ENCODE data around the gene PPP2R3B.

DNA sequence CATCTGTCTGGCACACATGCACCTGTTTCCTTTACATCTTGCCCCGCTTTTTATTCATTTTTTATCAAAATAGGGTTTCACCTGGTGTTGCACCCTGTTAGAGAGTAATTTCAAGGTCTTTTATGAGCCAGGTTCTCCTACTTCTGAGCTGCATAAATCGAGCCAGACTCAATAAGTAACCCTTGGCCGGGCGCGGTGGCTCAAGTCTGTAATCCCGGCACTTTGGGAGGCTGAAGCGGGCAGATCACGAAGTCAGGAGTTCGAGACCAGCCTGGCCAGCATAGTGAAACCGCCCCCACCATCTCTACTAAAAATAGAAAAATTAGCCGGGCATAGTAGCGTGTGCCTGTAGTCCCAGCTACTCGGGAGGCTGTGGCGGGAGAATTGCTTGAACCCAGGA, 1.0 kb upstream of the PPP2R3B start:
- TF ChIP-seq, protein P1, sequence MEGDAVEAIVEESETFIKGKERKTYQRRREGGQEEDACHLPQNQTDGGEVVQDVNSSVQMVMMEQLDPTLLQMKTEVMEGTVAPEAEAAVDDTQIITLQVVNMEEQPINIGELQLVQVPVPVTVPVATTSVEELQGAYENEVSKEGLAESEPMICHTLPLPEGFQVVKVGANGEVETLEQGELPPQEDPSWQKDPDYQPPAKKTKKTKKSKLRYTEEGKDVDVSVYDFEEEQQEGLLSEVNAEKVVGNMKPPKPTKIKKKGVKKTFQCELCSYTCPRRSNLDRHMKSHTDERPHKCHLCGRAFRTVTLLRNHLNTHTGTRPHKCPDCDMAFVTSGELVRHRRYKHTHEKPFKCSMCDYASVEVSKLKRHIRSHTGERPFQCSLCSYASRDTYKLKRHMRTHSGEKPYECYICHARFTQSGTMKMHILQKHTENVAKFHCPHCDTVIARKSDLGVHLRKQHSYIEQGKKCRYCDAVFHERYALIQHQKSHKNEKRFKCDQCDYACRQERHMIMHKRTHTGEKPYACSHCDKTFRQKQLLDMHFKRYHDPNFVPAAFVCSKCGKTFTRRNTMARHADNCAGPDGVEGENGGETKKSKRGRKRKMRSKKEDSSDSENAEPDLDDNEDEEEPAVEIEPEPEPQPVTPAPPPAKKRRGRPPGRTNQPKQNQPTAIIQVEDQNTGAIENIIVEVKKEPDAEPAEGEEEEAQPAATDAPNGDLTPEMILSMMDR (IDR thresholded peaks at IDR 0.05; ENCODE audit: insufficient read depth, low read length): no peak
- TF ChIP-seq GABPA (IDR thresholded peaks at IDR 0.05; ENCODE audit: low read depth) (no peak), SPI1 (IDR thresholded peaks at IDR 0.05; ENCODE audit: borderline replicate concordance, low read depth) (no peak), POLR2AphosphoS5 (IDR thresholded peaks at IDR 0.05; ENCODE audit: low read depth) (no peak)
- TF ChIP-seq, protein P2, sequence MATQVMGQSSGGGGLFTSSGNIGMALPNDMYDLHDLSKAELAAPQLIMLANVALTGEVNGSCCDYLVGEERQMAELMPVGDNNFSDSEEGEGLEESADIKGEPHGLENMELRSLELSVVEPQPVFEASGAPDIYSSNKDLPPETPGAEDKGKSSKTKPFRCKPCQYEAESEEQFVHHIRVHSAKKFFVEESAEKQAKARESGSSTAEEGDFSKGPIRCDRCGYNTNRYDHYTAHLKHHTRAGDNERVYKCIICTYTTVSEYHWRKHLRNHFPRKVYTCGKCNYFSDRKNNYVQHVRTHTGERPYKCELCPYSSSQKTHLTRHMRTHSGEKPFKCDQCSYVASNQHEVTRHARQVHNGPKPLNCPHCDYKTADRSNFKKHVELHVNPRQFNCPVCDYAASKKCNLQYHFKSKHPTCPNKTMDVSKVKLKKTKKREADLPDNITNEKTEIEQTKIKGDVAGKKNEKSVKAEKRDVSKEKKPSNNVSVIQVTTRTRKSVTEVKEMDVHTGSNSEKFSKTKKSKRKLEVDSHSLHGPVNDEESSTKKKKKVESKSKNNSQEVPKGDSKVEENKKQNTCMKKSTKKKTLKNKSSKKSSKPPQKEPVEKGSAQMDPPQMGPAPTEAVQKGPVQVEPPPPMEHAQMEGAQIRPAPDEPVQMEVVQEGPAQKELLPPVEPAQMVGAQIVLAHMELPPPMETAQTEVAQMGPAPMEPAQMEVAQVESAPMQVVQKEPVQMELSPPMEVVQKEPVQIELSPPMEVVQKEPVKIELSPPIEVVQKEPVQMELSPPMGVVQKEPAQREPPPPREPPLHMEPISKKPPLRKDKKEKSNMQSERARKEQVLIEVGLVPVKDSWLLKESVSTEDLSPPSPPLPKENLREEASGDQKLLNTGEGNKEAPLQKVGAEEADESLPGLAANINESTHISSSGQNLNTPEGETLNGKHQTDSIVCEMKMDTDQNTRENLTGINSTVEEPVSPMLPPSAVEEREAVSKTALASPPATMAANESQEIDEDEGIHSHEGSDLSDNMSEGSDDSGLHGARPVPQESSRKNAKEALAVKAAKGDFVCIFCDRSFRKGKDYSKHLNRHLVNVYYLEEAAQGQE (IDR thresholded peaks at IDR 0.05; ENCODE audit: insufficient replicate concordance, low read depth): no peak

All from HL-60 (cell line).